C4-2B (cell line): ENCODE data around the gene DOCK3.

Experiments
- ZFX ChIP-seq: fragments of 450-650 bp; IDR thresholded peaks from 2 replicates; pipeline ENCODE4 v1.6.1; 2017
- TF ChIP-seq, protein P1 (sequence below): fragments of 450-650 bp; conservative IDR thresholded peaks from 2 replicates; pipeline ENCODE4 v1.5.1; 2017; ENCODE audit warnings: mild to moderate bottlenecking

- TF ChIP-seq, protein P1, sequence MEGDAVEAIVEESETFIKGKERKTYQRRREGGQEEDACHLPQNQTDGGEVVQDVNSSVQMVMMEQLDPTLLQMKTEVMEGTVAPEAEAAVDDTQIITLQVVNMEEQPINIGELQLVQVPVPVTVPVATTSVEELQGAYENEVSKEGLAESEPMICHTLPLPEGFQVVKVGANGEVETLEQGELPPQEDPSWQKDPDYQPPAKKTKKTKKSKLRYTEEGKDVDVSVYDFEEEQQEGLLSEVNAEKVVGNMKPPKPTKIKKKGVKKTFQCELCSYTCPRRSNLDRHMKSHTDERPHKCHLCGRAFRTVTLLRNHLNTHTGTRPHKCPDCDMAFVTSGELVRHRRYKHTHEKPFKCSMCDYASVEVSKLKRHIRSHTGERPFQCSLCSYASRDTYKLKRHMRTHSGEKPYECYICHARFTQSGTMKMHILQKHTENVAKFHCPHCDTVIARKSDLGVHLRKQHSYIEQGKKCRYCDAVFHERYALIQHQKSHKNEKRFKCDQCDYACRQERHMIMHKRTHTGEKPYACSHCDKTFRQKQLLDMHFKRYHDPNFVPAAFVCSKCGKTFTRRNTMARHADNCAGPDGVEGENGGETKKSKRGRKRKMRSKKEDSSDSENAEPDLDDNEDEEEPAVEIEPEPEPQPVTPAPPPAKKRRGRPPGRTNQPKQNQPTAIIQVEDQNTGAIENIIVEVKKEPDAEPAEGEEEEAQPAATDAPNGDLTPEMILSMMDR: no peak
- no peak for TF ChIP-seq ZFX
These were observed 166.3 kb downstream of the DOCK3 start for GRCh38 chr3:50840983-50841489.
